ENCODE measurements around the gene TBC1D7.

TBC1D7 gene

GRCh38 chr6:13368079-13368730 is 39.9 kb upstream of the TBC1D7 start:
- no peak for TF ChIP-seq CTCF (conservative IDR thresholded peaks at IDR 0.05; ENCODE audit: low read depth)
- no peak for DNase-seq (ENCODE audit: low spot score)
- CTCF ChIA-PET, result interaction anchor here (0.6 kb wide), 1 partner anchor 27 kb away, joined by 3 read pairs; no protein-coding TSS in a partner anchor
- POLR2A ChIA-PET (ENCODE audit: low non-redundant PET), result no interaction called here
- no peak overlapping the region for H3K27ac ChIP-seq

GRCh38 chr6:13367396-13367795 is 39.1 kb upstream of the TBC1D7 start:
- TF ChIP-seq CTCF (conservative IDR thresholded peaks at IDR 0.05; ENCODE audit: low read depth), result no peak
- POLR2A ChIA-PET (ENCODE audit: low non-redundant PET), result no interaction called here
- no peak for DNase-seq (ENCODE audit: low spot score)

GRCh38 chr6:13365320-13365719 is 37.0 kb upstream of the TBC1D7 start:
- no peak for TF ChIP-seq CTCF (conservative IDR thresholded peaks at IDR 0.05; ENCODE audit: low read depth)
- ChIA-PET CTCF (no interaction called here), POLR2A (ENCODE audit: low non-redundant PET) (no interaction called here)
- H3K27ac ChIP-seq, result no peak overlapping the region
- no peak for DNase-seq (ENCODE audit: low spot score)

More at GRCh38 chr6:13367396-13367795, 39.1 kb upstream of the TBC1D7 start:
- CTCF ChIA-PET, result no interaction called here
- H3K27ac ChIP-seq, result no peak overlapping the region

- no peak for TF ChIP-seq CTCF (conservative IDR thresholded peaks at IDR 0.05; ENCODE audit: low read depth)
- no peak overlapping the region for H3K27ac ChIP-seq
- POLR2A ChIA-PET (ENCODE audit: low non-redundant PET), result no interaction called here
- CTCF ChIA-PET, result interaction anchor here (0.5 kb wide), 1 partner anchor 237 kb away, joined by 5 read pairs; no protein-coding TSS in a partner anchor
- DNase-seq (ENCODE audit: low spot score), result no peak
Measured at GRCh38 chr6:13364842-13365241, 36.5 kb upstream of the TBC1D7 start.

GRCh38 chr6:13362412-13362811 is 34.1 kb upstream of the TBC1D7 start:
- H3K27ac ChIP-seq, result no peak overlapping the region
- CTCF ChIA-PET, result no interaction called here
- POLR2A ChIA-PET (ENCODE audit: low non-redundant PET), result no interaction called here
- TF ChIP-seq CTCF (conservative IDR thresholded peaks at IDR 0.05; ENCODE audit: low read depth), result no peak
- no peak for DNase-seq (ENCODE audit: low spot score)

GRCh38 chr6:13360671-13361540 is 32.6 kb upstream of the TBC1D7 start:
- no peak for TF ChIP-seq CTCF (conservative IDR thresholded peaks at IDR 0.05; ENCODE audit: low read depth)
- H3K27ac ChIP-seq, result no peak overlapping the region
- POLR2A ChIA-PET (ENCODE audit: low non-redundant PET), result no interaction called here
- CTCF ChIA-PET, result no interaction called here
- no peak for DNase-seq (ENCODE audit: low spot score)
